Panc1 (cell line): ENCODE results near the gene EXOC8.

Experiments used
- POLR2AphosphoS5 ChIP-seq: IDR thresholded peaks from 2 replicates; pipeline ENCODE4 v1.6.1; 2012; ENCODE audit warnings: mild to moderate bottlenecking, low read depth, low read length, moderate library complexity
- TF ChIP-seq, protein P1 (sequence below): fragments of 450-650 bp; IDR thresholded peaks from 2 replicates; pipeline ENCODE4 v1.5.1; 2017; ENCODE audit warnings: mild to moderate bottlenecking

- TF ChIP-seq, protein P1, sequence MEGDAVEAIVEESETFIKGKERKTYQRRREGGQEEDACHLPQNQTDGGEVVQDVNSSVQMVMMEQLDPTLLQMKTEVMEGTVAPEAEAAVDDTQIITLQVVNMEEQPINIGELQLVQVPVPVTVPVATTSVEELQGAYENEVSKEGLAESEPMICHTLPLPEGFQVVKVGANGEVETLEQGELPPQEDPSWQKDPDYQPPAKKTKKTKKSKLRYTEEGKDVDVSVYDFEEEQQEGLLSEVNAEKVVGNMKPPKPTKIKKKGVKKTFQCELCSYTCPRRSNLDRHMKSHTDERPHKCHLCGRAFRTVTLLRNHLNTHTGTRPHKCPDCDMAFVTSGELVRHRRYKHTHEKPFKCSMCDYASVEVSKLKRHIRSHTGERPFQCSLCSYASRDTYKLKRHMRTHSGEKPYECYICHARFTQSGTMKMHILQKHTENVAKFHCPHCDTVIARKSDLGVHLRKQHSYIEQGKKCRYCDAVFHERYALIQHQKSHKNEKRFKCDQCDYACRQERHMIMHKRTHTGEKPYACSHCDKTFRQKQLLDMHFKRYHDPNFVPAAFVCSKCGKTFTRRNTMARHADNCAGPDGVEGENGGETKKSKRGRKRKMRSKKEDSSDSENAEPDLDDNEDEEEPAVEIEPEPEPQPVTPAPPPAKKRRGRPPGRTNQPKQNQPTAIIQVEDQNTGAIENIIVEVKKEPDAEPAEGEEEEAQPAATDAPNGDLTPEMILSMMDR: no peak
- TF ChIP-seq POLR2AphosphoS5: no peak
Measured at GRCh38 chr1:231337043-231337471, 595 bp downstream of the EXOC8 start.
